ENCODE results near the gene TANC1. TPM values are rescaled to one million over a fixed set of nuclear protein-coding genes. Genes with fewer than 3 reads are reported as not detected.

The TANC1 gene
- total and polyA plus RNA-seq, 2 experiments from 2014 or later = 2.8 to 9.5 TPM

GRCh38 chr2:159206736-159207380 lies 238.4 kb downstream of the TANC1 start:
- Histone ChIP-seq H4K20me1 (replicated peaks; ENCODE audit: insufficient read depth) (peaks cover 3% of the 10 kb centered on the region), H3K4me3 (no peak overlapping the region), H3F3A (replicated peaks; ENCODE audit: low read depth) (no peaks in the 10 kb centered on the region), H3K9me2 (ENCODE audit: insufficient read depth) (0 out of 2 replicates have a peak, but pooled peaks cover 6% of the 10 kb centered on the region), H3K27ac (ENCODE audit: low read depth) (no peak overlapping the region), H2AFZ (no peak overlapping the region), H3K27me3 (ENCODE audit: insufficient read depth) (peaks cover 34% of the 10 kb centered on the region), H3K4me2 (no peak overlapping the region), H3K79me2 (replicated peaks; ENCODE audit: insufficient read depth) (no peaks in the 10 kb centered on the region), H3K4me1 (ENCODE audit: insufficient read depth) (peaks cover 2% of the 10 kb centered on the region; the same call in 1 of the 2 replicates), H3K36me3 (ENCODE audit: insufficient read depth) (no peaks in the 10 kb centered on the region)
- DNase-seq (ENCODE audit: low spot score) = no peak
- TF ChIP-seq, protein P1, sequence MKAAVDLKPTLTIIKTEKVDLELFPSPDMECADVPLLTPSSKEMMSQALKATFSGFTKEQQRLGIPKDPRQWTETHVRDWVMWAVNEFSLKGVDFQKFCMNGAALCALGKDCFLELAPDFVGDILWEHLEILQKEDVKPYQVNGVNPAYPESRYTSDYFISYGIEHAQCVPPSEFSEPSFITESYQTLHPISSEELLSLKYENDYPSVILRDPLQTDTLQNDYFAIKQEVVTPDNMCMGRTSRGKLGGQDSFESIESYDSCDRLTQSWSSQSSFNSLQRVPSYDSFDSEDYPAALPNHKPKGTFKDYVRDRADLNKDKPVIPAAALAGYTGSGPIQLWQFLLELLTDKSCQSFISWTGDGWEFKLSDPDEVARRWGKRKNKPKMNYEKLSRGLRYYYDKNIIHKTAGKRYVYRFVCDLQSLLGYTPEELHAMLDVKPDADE (IDR thresholded peaks at IDR 0.05) = no peak
- TF ChIP-seq JUNB (IDR thresholded peaks at IDR 0.05; ENCODE audit: unreplicated experiment) = no peak
- TF ChIP-seq POLR2AphosphoS5 (IDR thresholded peaks at IDR 0.05; ENCODE audit: low read depth) = no peak
- TF ChIP-seq STAT1 (IDR thresholded peaks at IDR 0.05; ENCODE audit: unreplicated experiment) = no peak
- no peak for TF ChIP-seq CTCF (conservative IDR thresholded peaks at IDR 0.05; ENCODE audit: low read depth in 2 of 2)
- TF ChIP-seq, protein P2, sequence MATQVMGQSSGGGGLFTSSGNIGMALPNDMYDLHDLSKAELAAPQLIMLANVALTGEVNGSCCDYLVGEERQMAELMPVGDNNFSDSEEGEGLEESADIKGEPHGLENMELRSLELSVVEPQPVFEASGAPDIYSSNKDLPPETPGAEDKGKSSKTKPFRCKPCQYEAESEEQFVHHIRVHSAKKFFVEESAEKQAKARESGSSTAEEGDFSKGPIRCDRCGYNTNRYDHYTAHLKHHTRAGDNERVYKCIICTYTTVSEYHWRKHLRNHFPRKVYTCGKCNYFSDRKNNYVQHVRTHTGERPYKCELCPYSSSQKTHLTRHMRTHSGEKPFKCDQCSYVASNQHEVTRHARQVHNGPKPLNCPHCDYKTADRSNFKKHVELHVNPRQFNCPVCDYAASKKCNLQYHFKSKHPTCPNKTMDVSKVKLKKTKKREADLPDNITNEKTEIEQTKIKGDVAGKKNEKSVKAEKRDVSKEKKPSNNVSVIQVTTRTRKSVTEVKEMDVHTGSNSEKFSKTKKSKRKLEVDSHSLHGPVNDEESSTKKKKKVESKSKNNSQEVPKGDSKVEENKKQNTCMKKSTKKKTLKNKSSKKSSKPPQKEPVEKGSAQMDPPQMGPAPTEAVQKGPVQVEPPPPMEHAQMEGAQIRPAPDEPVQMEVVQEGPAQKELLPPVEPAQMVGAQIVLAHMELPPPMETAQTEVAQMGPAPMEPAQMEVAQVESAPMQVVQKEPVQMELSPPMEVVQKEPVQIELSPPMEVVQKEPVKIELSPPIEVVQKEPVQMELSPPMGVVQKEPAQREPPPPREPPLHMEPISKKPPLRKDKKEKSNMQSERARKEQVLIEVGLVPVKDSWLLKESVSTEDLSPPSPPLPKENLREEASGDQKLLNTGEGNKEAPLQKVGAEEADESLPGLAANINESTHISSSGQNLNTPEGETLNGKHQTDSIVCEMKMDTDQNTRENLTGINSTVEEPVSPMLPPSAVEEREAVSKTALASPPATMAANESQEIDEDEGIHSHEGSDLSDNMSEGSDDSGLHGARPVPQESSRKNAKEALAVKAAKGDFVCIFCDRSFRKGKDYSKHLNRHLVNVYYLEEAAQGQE (IDR thresholded peaks at IDR 0.05; ENCODE audit: unreplicated experiment) = no peak
- no peak for TF ChIP-seq ZNF331 (CRISPR knock-in tag; IDR thresholded peaks at IDR 0.05; ENCODE audit: low read depth)
- no peak for TF ChIP-seq EZH2phosphoT487 (IDR thresholded peaks at IDR 0.05; ENCODE audit: unreplicated experiment)
- TF ChIP-seq ZNF114 (CRISPR knock-in tag; IDR thresholded peaks at IDR 0.05) = no peak
- no peak for TF ChIP-seq EZH2 (IDR thresholded peaks at IDR 0.05; ENCODE audit: low read depth, unreplicated experiment)
- TF ChIP-seq ZNF462 (CRISPR knock-in tag; IDR thresholded peaks at IDR 0.05) = no peak
- no peak for TF ChIP-seq NANOG (IDR thresholded peaks at IDR 0.05; ENCODE audit: borderline replicate concordance)
- no peak for TF ChIP-seq CREB1 (CRISPR knock-in tag; IDR thresholded peaks at IDR 0.05; ENCODE audit: low read depth)
- Mint-ChIP-seq H3K9me3 (no peaks in the 10 kb centered on the region), H3K36me3 (ENCODE audit: low read depth) (no peaks in the 10 kb centered on the region), H3K4me3 (no peak overlapping the region), H3K4me1 (peaks cover 11% of the 10 kb centered on the region), H3K27me3 (ENCODE audit: insufficient read depth, low read depth, poor library complexity) (peaks cover 32% of the 10 kb centered on the region), H3K27ac (no peak overlapping the region)
- ATAC-seq = no peak
